GM19372 (cell line): ENCODE data around the gene MS4A14.
"Not testable (repeated sequence)": the region's sequence is repeated elsewhere in the genome, so short reads cannot be mapped to it uniquely, and the experiment has no call there.

Source experiments
- ATAC-seq: cut with Tn5 transposase; IDR thresholded peaks from one replicate; pipeline ENCODE4 v1.9.1; 2021; ENCODE audit warnings: mild to moderate bottlenecking, low read depth, moderate library complexity; ENCODE audit not compliant: unreplicated experiment

MS4A14 gene, protein sequence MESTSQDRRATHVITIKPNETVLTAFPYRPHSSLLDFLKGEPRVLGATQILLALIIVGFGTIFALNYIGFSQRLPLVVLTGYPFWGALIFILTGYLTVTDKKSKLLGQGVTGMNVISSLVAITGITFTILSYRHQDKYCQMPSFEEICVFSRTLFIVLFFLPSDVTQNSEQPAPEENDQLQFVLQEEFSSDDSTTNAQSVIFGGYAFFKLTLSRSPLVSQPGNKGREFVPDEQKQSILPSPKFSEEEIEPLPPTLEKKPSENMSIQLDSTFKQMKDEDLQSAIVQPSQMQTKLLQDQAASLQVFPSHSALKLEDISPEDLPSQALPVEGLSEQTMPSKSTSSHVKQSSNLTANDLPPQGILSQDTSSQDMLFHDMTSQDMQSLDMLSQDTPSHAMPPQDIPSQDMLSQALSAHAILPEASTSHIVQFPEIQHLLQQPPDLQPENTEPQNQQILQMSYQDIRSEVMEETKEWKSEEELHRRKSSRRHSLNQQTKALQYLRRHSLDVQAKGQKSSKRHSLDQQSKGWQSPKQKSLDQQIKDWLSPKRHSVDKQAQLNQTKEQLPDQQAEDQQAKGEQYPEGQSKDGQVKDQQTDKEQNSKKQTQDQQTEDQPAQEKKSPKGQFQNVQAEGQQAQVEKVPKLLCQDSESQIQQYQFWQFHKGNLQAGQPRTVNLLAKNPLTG

DNA sequence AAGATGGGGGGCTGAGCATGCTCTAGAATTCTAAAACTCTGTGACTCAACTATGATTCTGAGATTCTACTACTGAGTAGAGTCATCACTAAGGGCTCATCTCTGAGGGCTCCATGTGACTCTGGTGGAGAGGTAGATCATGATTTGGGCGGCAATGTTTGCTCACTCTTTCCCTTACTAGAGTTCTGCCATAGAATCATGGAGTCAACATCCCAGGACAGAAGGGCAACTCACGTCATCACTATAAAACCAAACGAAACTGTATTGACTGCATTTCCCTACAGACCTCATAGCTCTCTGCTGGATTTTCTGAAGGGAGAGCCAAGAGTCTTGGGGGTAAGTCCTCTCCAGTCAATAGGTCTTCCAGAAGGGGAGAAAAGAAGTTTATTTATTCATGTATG lies at the start of gene MS4A14:
MS4A14 (plus strand) TSS at position 78 of the 400 bp plus-strand sequence; CDS start at position 198, 120 bp downstream.
- no peak for ATAC-seq

DNA sequence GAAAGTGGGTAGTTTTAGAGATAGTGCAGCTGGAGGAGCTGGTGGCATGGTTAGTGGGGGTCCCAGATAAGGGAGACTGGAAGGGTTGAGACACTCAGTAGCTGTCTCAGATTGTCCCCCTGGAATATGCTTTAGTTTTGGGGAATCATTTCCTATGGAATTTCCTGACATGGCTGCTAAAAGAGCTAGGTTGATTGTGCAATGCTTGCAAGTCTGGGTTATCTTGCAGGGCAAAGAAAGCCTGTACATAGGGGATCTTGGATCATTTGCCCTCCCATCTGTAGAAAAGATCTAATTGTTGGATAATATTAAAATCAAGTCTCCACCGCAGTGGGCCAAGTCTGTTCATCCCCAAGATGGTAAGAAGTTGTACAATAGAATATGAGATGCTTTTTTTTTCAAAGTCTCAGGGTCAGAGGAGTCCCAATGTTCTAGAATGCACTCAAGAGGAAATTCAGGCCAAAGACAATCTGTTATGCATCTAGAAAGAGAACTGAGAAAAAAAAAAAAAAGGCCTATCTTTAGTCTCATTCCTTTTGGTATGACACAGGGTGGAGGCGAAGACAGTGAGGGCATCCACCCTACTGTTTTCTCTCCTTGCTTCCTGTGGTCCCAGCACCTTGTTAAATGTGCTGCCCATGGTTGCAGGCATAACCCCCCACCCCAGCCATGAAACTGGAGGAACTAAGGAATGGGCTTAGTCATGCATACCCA lies 49.0 kb upstream of the MS4A14 start:
- ATAC-seq: no peak

DNA sequence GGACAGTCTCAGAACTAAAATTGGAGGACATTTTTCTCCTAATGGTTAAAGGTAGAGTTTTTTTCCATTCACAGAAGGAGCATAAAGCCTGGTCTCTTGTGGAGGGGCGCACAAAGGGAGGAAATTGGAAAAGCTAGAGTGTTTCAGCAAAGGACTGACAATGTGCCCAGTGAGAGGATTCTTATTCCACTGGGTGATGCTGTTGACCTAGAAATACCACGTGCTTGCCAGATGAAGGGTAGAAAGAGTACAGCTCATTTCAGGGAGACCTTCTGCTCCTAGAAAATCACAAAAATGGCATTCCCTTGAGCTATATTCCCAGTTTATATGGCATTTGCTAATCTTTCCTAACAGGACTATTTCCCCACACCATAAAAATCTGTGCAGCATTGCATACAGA lies 48.1 kb upstream of the MS4A14 start:
- no peak for ATAC-seq

DNA sequence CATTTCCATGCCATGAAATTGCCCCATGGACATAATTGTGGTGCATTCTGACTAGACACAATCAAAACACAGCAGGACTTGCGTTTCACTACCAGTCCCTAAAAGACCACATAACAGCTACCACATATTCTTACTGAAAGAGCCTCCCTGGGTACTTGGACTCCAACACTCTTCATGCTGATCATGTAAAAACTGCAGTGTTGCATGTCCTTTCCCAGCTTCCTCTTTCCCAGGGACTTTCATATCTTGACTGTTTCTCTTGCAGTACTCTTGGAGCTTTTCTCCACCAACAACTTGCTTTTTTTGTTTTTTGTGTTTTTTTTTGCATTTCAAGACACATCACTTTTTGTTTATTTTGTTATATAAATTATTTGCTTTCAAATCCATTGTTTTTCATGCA lies 46.3 kb upstream of the MS4A14 start:
- no peak for ATAC-seq

DNA sequence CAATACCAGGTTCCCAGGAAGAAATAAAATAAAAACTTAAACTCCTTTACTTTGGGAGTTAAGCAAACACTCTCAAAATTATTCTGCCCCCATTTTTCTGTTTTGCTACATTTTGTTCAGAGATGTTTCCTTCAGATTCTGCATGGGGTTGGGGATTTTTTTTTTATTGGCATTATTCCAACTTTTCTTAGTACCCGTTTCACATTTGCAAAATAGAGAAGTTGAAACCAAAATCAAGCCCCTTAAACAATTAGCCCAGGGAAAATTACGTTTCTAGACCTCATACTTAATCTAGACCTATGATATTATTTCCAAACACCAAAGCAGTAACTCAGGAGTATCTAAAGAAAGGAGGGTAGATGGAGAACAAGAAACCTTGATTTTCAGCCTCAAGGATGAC lies 38.5 kb upstream of the MS4A14 start:
- ATAC-seq: no peak

DNA sequence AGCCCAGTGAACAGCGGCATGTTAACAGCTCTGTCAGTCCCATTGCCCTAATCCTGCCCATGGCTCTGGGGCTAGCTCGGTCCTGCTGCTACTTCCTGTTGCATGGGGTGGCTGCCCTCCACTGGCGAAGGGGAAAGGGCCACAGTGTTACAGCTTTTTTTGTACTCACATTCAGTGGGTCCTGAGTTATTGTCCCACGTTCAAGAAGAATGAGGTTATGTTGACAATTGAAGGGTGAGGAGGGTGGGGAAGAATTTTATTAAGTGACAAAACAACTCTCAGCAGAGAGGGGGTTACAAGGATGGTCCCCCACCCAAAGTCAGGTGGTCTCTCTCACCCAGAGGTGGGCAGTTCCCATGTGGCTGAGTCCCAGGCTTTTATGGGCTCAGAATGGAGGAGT lies 35.6 kb upstream of the MS4A14 start:
- no peak for ATAC-seq

DNA sequence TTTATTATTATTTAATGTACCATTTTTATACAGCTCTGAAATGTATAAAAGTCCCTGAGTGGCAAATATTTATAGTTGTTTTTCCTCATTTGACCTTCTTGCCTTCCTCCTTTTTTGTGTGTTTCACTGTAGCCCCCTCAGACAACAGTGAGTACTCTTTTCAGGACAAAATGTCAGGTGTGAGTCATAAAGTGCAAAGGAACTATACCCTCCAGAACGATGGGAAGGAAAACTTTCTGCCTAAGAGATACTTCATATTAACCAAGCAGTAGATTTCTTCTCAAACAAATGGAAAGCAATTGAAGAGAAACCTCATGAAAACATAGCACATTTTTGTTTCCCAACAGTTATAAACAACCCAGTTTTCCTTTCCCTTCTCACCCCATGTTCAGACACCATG lies 34.0 kb upstream of the MS4A14 start:
- ATAC-seq: no peak

DNA sequence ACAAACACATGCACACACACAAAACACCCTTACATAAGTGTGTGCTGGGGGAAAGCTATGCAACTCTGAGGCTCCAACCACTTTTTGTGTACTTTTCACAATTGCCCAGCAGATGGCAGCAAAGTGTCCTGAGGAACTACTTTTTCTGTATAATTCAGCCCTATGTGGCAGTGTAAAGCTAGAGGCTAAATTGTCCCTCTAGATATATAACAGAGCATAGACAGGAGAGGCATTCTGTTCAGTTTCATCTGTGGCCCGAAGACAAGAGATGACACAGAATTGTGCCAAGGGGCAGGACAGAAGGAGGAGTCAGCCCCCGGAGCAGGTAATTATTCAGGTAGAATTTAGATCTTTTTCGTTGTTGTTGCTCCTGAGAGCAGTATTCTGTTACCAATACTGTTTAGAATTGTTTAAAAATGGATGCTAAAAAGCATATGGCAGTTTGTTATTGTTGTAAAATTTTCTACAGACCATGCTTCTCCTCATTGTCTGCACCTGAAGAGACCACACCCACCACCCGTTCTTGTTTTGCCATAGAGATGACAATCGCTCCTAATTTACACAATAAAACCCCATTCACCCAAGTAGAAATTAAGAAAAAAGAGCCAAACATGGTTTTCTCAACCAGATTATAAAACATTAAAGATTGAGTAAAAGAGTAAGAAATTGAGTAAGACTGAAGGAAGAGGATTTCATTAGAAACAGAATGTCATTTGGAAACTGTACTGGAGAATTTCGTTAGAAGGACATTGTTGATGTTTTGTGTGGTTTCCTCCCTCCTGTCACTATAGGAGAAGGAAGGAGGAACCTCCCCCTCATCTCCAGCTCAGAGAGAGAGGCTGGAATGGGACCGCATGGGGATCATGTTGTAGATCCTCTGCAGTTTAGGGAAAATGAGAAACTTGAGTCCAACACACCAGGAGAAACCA lies 32.5 kb upstream of the MS4A14 start:
- ATAC-seq: no peak

DNA sequence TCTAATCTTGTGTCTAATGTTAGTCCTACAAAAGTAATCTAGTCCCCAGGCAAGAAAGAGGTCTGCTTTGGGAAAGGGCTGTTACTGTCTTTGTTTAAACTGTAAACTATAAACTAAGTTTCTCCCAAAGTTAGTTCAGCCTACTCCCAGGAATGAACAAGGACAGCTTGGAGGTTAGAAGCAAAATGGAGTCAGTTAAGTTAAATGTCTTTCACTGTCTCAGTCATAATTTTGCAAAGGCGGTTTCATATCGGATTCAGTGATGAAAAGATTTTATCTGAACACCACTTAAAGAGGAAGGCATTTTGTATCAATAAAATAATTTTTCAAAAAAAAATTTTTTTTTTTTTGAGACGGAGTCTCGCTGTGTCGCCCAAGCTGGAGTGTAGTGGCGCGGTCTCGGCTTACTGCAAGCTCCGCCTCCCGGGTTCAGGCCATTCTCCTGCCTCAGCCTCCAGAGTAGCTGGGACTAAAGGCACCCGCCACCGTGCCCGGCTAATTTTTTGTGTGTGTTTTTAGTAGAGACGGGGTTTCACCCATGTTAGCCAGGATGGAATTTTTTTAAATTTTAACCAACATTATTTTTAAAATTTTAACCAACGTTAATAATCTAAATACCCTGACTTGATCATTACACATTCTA lies 29.9 kb upstream of the MS4A14 start:
- ATAC-seq: not testable (repeated sequence)

DNA sequence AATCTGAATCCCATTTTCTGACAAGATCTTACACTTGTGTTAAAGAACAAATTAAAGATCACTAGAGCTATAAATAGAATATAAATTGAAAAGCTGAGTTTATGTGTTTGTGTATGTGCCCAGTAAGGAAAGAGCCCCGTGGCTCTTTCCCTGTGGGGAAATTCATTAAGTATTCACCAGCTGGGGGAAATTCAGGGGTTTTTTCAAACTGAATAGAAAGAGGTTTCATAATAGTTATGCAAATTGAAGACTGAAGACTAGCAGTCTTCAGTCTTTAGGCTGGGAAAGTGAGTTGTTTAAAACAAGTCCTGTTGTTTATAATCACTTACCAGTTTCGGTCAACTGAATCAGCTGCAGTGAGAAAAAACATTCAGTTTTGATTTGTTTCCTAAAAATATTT lies 29.2 kb upstream of the MS4A14 start:
- peak; percentile 74 for ATAC-seq

DNA sequence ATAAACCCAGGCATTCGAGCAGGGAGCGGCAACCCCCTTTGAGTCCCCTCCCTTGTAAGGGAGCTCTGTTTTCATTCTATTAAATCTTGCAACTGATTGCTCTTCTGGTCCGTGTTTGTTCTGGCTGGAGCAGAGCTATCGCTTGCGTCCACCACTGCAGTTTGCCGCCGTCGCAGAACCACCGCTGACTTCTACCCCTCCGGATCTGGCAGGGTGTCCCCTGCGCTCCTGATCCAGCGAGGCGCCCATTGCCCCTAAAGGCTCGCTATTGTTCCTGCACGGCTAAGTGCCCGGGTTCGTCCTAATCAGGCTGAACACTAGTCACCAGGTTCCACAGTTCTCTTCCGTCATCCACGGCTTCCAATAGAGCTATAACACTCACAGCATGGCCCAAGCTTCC lies 28.4 kb upstream of the MS4A14 start:
- ATAC-seq: no peak

DNA sequence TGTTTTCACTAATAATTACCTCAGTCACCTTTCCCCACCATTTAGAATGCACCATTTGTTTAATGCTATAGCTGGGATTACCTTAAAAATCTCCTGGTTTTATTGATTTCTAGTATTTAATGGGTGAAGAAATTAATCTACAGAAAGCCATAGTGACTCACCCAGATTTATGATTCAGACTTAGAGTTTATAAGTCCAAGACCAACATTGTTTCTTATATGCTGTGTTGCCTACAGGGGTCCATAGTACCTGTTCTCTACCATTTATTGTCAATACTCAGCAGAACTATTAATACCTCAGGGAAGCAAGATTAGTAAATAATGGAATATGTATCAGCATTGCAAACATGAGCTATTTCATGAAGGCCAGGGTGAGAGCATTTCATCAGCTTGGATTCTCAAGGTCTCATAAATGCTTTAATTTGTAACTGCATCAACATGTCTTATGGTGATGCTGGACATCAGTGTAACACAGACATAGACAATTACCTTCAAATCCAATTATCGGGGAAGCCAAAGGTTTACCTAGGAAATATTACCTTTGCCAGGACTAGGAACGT lies 25.9 kb upstream of the MS4A14 start:
- no peak for ATAC-seq

DNA sequence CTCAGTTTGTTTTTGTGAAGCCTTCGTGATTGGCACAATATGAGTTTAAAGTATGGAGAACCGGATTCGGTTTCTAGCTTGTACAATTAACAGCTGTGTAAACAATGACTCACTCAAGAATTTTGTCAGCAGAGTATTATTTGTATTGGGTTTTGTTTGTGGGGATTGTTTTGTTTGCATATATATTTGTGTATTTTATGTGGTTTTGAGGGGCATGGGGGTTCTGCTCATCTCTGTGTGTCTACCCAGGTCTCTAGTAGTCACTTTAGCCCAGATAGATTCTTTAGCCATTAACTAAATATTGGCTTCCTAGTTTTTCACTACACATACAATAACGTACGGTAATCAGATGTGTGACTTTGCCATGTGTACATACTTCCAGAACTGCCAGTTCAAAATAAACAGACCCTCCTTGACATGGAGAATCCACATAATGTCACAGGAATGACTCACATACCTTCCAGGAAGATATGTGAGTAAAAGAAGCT lies 25.4 kb upstream of the MS4A14 start:
- ATAC-seq: no peak

DNA sequence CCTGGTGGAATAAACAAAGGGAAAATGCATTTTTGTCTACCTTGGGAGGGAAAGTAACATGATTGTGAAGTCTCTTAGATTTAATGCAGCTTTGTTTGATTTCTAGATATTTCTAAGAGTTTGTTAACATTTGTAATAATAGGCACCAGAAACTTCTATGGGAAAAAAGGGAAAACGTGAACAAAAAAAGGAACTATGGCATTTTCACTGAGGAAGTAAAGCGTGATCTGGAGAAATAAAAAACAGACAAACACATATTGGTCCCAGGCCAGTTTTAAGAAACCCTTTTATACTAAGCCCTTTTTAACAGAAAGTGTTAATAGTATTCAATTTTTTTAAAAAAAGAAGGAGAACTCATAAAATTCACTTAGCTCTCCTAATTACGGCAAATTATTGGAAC lies 24.9 kb upstream of the MS4A14 start:
- no peak for ATAC-seq

DNA sequence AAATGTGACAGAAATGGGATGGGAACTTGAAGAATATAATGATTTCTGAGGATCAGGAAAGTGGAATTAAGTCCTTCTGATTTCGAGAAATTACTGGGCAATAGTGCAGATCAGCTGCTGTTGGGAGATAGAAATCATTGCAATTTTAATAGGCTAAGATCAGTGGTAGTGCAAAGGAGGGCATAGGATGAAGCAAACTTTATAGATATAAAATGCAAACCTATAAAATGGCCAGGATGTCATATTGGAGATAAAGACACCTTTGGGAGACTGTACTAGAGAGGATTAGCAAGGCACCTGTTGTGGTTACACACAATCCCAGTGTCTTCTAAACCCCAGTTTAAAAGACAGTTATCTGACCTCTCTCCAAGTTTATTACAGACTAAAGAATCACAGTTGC lies 24.4 kb upstream of the MS4A14 start:
- ATAC-seq: no peak

DNA sequence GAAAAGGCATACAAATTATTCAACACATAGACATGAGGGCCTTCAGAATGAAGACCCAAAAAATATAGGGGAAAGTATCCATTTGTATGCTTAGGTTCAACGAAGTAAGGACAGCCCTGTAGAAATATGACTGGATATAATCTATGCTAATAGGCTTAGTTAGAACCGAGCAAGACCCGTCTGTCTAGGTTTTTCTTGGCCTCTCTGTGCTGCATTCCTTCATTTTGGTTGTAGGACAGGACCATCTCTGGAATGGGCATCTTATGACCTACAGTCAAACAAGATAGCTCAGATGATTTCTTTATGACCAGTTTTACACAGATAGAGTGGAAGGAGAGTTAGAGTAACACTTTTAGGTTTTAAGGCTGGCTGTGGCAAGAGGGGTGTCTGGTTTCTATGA lies 23.5 kb upstream of the MS4A14 start:
- no peak for ATAC-seq

DNA sequence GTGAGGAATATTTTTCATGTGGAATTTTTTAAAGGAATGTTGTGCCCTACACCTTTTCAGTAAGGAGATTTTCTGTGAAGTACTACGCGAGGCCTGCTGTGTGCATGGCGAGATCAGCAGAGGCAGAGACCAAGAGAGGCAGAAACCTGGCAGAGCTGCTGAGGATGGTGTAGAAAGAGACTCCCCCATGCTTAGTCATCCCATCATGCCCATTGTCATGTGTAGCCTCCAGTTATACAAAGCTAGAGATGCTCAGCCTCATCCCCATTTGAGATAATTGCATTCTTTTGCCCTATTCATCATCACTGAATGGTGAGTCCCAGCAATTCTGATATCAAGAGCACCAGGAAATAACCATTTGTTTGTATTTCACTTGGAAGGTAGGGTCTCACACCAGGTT lies 20.9 kb upstream of the MS4A14 start:
- no peak for ATAC-seq

DNA sequence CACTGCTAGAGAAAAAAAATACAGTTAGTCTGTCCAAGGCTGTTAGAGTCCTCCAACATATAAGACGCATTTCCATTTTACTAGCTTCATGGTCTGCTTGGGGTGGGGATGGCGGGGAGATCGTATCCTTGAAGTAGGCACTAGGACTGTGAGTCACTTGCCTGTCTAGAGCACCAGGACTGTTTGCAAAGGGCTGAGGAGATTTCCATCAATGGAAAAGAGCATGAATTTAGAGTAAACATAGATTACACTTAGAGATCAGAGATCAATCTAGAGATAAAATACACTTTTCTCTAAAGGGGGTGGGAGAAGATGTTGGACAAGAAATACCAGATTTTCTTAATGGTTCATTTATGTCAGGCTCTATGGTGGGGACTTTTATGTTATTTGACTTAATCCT lies 19.7 kb upstream of the MS4A14 start:
- no peak for ATAC-seq

DNA sequence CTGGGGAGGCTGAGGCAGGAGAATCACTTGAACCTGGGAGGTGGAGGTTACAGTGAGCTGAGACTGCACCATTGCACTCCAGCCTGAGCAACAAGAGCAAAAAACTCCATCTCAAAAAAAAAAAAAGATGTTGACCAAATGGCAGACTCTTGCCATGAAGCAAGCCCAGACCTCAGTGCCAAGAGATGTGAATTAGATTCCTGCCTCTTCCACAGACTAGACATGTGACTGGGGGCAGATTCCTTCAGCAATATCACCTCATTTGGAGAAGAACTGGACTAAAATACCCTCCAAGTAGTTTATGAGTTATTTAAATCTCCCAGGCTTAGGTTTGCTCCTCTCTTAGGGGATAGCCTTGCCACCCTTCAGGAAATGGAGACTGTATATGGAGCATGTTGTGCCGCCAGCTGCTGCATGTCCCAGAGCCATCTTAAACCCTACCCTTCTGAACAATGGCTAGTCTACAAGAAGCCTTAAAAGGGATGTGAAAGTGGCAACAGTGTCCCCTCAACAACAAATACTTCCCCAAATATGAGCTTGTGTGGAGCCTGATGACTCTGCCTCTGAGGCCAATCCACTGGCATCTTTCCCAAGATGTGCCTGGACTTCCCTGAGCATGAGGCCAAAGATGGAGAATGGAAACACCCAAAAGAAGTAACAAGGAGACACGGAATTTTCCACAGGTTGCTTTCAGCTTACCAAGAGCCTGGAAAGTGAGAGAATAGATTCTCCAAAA lies 18.7 kb upstream of the MS4A14 start:
- ATAC-seq: no peak
